ENCODE data around the gene DNAH3.

- no peak for TF ChIP-seq POLR2A (IDR thresholded peaks at IDR 0.05; ENCODE audit: low read depth, low read length)
- no peak for TF ChIP-seq POLR2AphosphoS5 (IDR thresholded peaks at IDR 0.05; ENCODE audit: low read depth, low read length)
- TF ChIP-seq TAF1 (IDR thresholded peaks at IDR 0.05; ENCODE audit: borderline replicate concordance, low read depth, low read length): no peak
Observed at GRCh38 chr16:20930365-20930690, 220.3 kb downstream of the DNAH3 start.
